Measurements from ENCODE around the gene RELB. TPM values are rescaled to one million over a fixed set of nuclear protein-coding genes. Genes with fewer than 3 reads are reported as not detected.

The RELB gene
- polyA plus RNA-seq, 2 of the 4 experiments (the other 2 are of a cell fraction), result 8.1 to 9.6 TPM

DNA sequence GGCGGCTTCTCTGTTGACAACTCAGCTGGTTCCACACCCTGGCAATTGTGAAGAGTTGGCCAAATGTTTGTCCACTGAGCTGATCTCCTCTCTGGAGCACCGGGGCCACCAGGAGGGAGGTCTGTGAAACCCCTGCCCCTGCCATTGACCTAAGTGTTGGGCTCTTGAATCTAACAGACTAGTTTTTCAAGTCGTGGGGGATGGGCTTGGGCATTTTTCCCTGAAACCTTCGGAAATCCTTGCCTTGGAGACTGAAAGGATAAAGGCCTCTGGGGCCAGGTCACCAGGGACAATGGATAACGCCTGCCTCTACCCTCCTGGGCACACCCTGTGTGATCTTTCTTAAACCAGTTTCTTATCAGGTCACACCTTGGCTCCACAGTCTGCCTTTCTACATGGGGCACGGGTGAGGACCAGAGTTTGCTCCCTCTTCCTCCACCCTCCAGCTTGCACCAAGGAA lies 78.7 kb downstream of the RELB start:
- no peaks in the 10 kb centered on the region for H3K9me3 ChIP-seq
- peak overlapping the region; percentile 91 to 95 for H3K27ac ChIP-seq
- peaks cover 26% of the 10 kb centered on the region for H3K4me1 ChIP-seq
- no peak for TF ChIP-seq MYC (IDR thresholded peaks at IDR 0.05; ENCODE audit: borderline replicate concordance, low read length)
- ATAC-seq (no peak), FAIRE-seq (no peak), DNase-seq (ENCODE audit: low read depth in 1 of 2, low spot score in 1 of 2) (no peak)
- WGBS (ENCODE audit: missing lambda C conversion rate), result 8% methylated on average over 6 of the region's 6 CpGs
- H3K4me3 ChIP-seq, result peak overlapping the region; percentile 96
- ChIA-PET CTCF (interaction anchor here (0.6 to 7.7 kb wide), 6 partner anchors 13 to 138 kb away, joined by 3 to 56 read pairs (median 4); partner anchors contain the start of gene PPP1R37), POLR2A (interaction anchor here (0.6 to 2.8 kb wide), 5 partner anchors 10 to 87 kb away, joined by 3 to 22 read pairs (median 4); partner anchors contain the start of gene PPP1R37)
- H3K4me2 ChIP-seq, result peak overlapping the region; percentile 92

DNA sequence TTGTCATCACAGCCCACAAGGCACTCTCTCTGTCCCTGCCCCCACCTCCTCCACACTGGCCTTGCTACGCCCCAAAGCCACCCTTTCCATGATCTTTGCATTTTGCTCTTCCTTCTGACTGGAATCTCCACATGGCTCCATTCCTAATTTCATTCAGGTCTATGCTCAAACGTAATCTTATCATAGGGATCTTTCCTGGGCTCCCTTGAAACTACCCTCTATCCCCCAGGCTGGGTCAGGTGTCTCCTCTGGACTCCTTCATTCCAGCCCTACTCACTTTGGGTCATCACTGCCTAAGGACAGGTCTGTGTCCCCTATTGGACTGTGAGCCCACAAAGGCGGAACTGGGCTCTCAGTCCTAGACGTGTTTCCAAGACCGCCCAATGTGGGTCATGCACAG lies 80.9 kb downstream of the RELB start:
- CTCF ChIA-PET, result interaction anchor here (0.6 kb wide), 1 partner anchor 150 kb away, joined by 3 read pairs; no protein-coding TSS in a partner anchor
- H3K4me3 ChIP-seq, result no peak overlapping the region
- H3K4me1 ChIP-seq, result peaks cover 17% of the 10 kb centered on the region
- H3K9me3 ChIP-seq, result no peaks in the 10 kb centered on the region
- no peak for TF ChIP-seq ZSCAN20 (CRISPR knock-in tag; IDR thresholded peaks at IDR 0.05)
- TF ChIP-seq BCL3 (IDR thresholded peaks at IDR 0.05), result no peak
- no peak for TF ChIP-seq RFX5 (IDR thresholded peaks at IDR 0.05)
- no peak for TF ChIP-seq GATA3 (IDR thresholded peaks at IDR 0.05; ENCODE audit: borderline replicate concordance)
- no peak for TF ChIP-seq SREBF2 (IDR thresholded peaks at IDR 0.05)
- no peak for TF ChIP-seq E2F6 (IDR thresholded peaks at IDR 0.05; ENCODE audit: borderline replicate concordance, low read depth)
- TF ChIP-seq, protein P1, sequence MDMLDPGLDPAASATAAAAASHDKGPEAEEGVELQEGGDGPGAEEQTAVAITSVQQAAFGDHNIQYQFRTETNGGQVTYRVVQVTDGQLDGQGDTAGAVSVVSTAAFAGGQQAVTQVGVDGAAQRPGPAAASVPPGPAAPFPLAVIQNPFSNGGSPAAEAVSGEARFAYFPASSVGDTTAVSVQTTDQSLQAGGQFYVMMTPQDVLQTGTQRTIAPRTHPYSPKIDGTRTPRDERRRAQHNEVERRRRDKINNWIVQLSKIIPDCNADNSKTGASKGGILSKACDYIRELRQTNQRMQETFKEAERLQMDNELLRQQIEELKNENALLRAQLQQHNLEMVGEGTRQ (IDR thresholded peaks at IDR 0.05), result no peak
- no peak for TF ChIP-seq MAFK (IDR thresholded peaks at IDR 0.05; ENCODE audit: partially characterized antibody)
- H3K27ac ChIP-seq, result no peak overlapping the region
- 91% methylated on average over 5 of the region's 5 CpGs for WGBS (ENCODE audit: missing lambda C conversion rate)
- POLR2A ChIA-PET, result no interaction called here
- no peak overlapping the region for H3K4me2 ChIP-seq
- no peak for DNase-seq (ENCODE audit: low read depth in 1 of 2, low spot score in 1 of 2)
- no peak for ATAC-seq
- no peak for FAIRE-seq

- Histone ChIP-seq H3K4me2 (no peak overlapping the region), H3K4me1 (peaks cover 8% of the 10 kb centered on the region), H3K9me3 (no peaks in the 10 kb centered on the region), H3K4me3 (no peak overlapping the region), H3K27ac (no peak overlapping the region)
- POLR2A ChIA-PET, result no interaction called here
- no peak for ATAC-seq
- no peak for DNase-seq (ENCODE audit: low read depth in 1 of 2, low spot score in 1 of 2)
- CTCF ChIA-PET, result interaction anchor here (1.5 kb wide), 2 partner anchors 10 to 27 kb away, joined by 6 read pairs; partner anchors contain the start of gene ZNF296
- TF ChIP-seq RAD21 (conservative IDR thresholded peaks at IDR 0.05 in 1 of 2, IDR thresholded peaks at IDR 0.05 in 1 of 2) (no peak), EP300 (IDR thresholded peaks at IDR 0.05) (no peak), HOXA7 (CRISPR knock-in tag; IDR thresholded peaks at IDR 0.05) (no peak), NR3C1 (IDR thresholded peaks at IDR 0.05) (no peak), HEYL (CRISPR knock-in tag; IDR thresholded peaks at IDR 0.05) (no peak), SMC3 (IDR thresholded peaks at IDR 0.05) (no peak), HOXB13 (CRISPR knock-in tag; IDR thresholded peaks at IDR 0.05; ENCODE audit: low read depth) (no peak), CBX8 (IDR thresholded peaks at IDR 0.05) (no peak), BCL3 (IDR thresholded peaks at IDR 0.05) (no peak), ZC3H11A (IDR thresholded peaks at IDR 0.05) (no peak), MAX (IDR thresholded peaks at IDR 0.05) (no peak), RCOR1 (IDR thresholded peaks at IDR 0.05; ENCODE audit: low read depth, low read length) (no peak), TP53 (CRISPR knock-in tag; IDR thresholded peaks at IDR 0.05) (no peak), GATA3 (IDR thresholded peaks at IDR 0.05; ENCODE audit: borderline replicate concordance) (no peak), PHF8 (IDR thresholded peaks at IDR 0.05; ENCODE audit: borderline replicate concordance, low read depth) (no peak)
- FAIRE-seq, result no peak
- WGBS (ENCODE audit: missing lambda C conversion rate), result 81% methylated on average over 4 of the region's 4 CpGs
These were observed 85.2 kb downstream of the RELB start for GRCh38 chr19:45086480-45086879.

All from A549 (cell line).